HEK293 (cell line): ENCODE results near the gene PRKCA.

ENCODE experiments used
- CTCF ChIA-PET: fragments of 350-600 bp; formaldehyde crosslinking; extraction: SDS; loops from one replicate; lab custom pipeline; 2021; ENCODE audit warnings: antibody characterized with exemption; lab: Yijun Ruan, JAX
- POLR2A ChIA-PET: fragments of 300-600 bp; formaldehyde crosslinking; extraction: SDS; loops from one replicate; lab custom pipeline; 2020; ENCODE audit warnings: antibody characterized with exemption, inconsistent platforms; lab: Yijun Ruan, JAX
- H3K27ac ChIP-seq: fragments of 200-500 bp; sonication (Bioruptor generic); 2 replicates; pipeline ENCODE4 v1.5.1; 2014; ENCODE audit warnings: low read depth, low read length, control low read depth, inconsistent platforms; ENCODE audit errors: extremely low read depth
- H3K36me3 ChIP-seq, 2 experiments: fragments of 200-500 bp in 1 of 2; sonication (Bioruptor generic) in 1 of 2; 1 replicate in 1 of 2; 2 replicates in 1 of 2; pipeline ENCODE4 v1.5.1; 2014 to 2017; ENCODE audit warnings: inconsistent platforms in 2 of 2, low read length in 2 of 2; ENCODE audit not compliant: control insufficient read depth in 2 of 2, insufficient read depth in 1 of 2
- H3K4me1 ChIP-seq: fragments of 200-500 bp; sonication (Bioruptor generic); 2 replicates; pipeline ENCODE4 v1.5.1; 2014; ENCODE audit warnings: mild to moderate bottlenecking, low read length, inconsistent platforms; ENCODE audit not compliant: control insufficient read depth, insufficient read depth
- H3K4me3 ChIP-seq: 2 replicates; pipeline ENCODE4 v1.5.1; 2011; ENCODE audit warnings: low read depth, mild to moderate bottlenecking, control low read depth, low read length, moderate library complexity
- H3K9me3 ChIP-seq: fragments of 200-500 bp; sonication (Bioruptor generic); 2 replicates; pipeline ENCODE4 v1.5.1; 2014; ENCODE audit warnings: low read depth, low read length, inconsistent platforms; ENCODE audit not compliant: control insufficient read depth, insufficient read depth
- ZBTB48 ChIP-seq: fragments of 450-650 bp; formaldehyde crosslinking; IDR thresholded peaks from 2 replicates; pipeline ENCODE4 v1.5.1; 2016; ENCODE audit warnings: missing biosample characterization, missing genetic modification characterization
- ZFP3 ChIP-seq: fragments of 450-650 bp; formaldehyde crosslinking; IDR thresholded peaks from 2 replicates; pipeline ENCODE4 v1.5.1; 2016; ENCODE audit warnings: low read depth, missing biosample characterization, missing genetic modification characterization
- ZNF16 ChIP-seq: fragments of 450-650 bp; formaldehyde crosslinking; IDR thresholded peaks from 2 replicates; pipeline ENCODE4 v1.5.1; 2016; ENCODE audit warnings: low read depth, missing biosample characterization, missing genetic modification characterization
- ZNF184 ChIP-seq: fragments of 450-650 bp; IDR thresholded peaks from 2 replicates; pipeline ENCODE4 v1.5.1; 2018; ENCODE audit warnings: missing biosample characterization, mild to moderate bottlenecking, missing genetic modification characterization
- ZNF2 ChIP-seq: fragments of 450-650 bp; formaldehyde crosslinking; IDR thresholded peaks from 2 replicates; pipeline ENCODE4 v1.5.1; 2016; ENCODE audit warnings: missing biosample characterization, missing genetic modification characterization
- ZNF214 ChIP-seq: fragments of 450-650 bp; formaldehyde crosslinking; IDR thresholded peaks from 2 replicates; pipeline ENCODE4 v1.5.1; 2017; ENCODE audit warnings: missing biosample characterization, mild to moderate bottlenecking, missing genetic modification characterization, borderline replicate concordance
- ZNF48 ChIP-seq: fragments of 450-650 bp; formaldehyde crosslinking; IDR thresholded peaks from 2 replicates; pipeline ENCODE4 v1.5.1; 2016; ENCODE audit warnings: missing biosample characterization, missing genetic modification characterization
- ZNF521 ChIP-seq: fragments of 450-650 bp; formaldehyde crosslinking; IDR thresholded peaks from 2 replicates; pipeline ENCODE4 v1.5.1; 2017; ENCODE audit warnings: missing biosample characterization, mild to moderate bottlenecking, missing genetic modification characterization
- ZNF585B ChIP-seq: fragments of 450-650 bp; formaldehyde crosslinking; IDR thresholded peaks from 2 replicates; pipeline ENCODE4 v1.5.1; 2016; ENCODE audit warnings: missing biosample characterization, missing genetic modification characterization
- ZNF658 ChIP-seq: fragments of 450-650 bp; formaldehyde crosslinking; IDR thresholded peaks from 2 replicates; pipeline ENCODE4; 2016; ENCODE audit warnings: missing biosample characterization, missing genetic modification characterization
- ZXDB ChIP-seq: fragments of 450-650 bp; formaldehyde crosslinking; IDR thresholded peaks from 2 replicates; pipeline ENCODE4 v1.5.1; 2016; ENCODE audit warnings: missing biosample characterization, missing genetic modification characterization
- TF ChIP-seq, protein P1 (sequence below): fragments of 450-650 bp; formaldehyde crosslinking; IDR thresholded peaks from 2 replicates; pipeline ENCODE4 v1.5.1; 2016; ENCODE audit warnings: missing biosample characterization, missing genetic modification characterization
- TF ChIP-seq, protein P2 (sequence below): fragments of 450-650 bp; formaldehyde crosslinking; IDR thresholded peaks from 2 replicates; pipeline ENCODE4 v1.5.1; 2016; ENCODE audit warnings: missing biosample characterization, missing genetic modification characterization
- TF ChIP-seq, protein P3 (sequence below): fragments of 450-650 bp; formaldehyde crosslinking; IDR thresholded peaks from 2 replicates; pipeline ENCODE4 v1.5.1; 2016; ENCODE audit warnings: missing biosample characterization, missing genetic modification characterization
- TF ChIP-seq, protein P4 (sequence below): fragments of 450-650 bp; formaldehyde crosslinking; IDR thresholded peaks from 2 replicates; pipeline ENCODE4 v1.5.1; 2016; ENCODE audit warnings: missing biosample characterization, missing genetic modification characterization
- TF ChIP-seq, protein P5 (sequence below): fragments of 450-650 bp; formaldehyde crosslinking; IDR thresholded peaks from 2 replicates; pipeline ENCODE4 v1.5.1; 2016; ENCODE audit warnings: missing biosample characterization, missing genetic modification characterization
- TF ChIP-seq, protein P6 (sequence below): fragments of 450-650 bp; formaldehyde crosslinking; IDR thresholded peaks from 2 replicates; pipeline ENCODE4 v1.5.1; 2016; ENCODE audit warnings: missing biosample characterization, missing genetic modification characterization
- TF ChIP-seq, protein P7 (sequence below): fragments of 450-650 bp; formaldehyde crosslinking; IDR thresholded peaks from 2 replicates; pipeline ENCODE4 v1.5.1; 2016; ENCODE audit warnings: missing biosample characterization, missing genetic modification characterization

The PRKCA gene

DNA sequence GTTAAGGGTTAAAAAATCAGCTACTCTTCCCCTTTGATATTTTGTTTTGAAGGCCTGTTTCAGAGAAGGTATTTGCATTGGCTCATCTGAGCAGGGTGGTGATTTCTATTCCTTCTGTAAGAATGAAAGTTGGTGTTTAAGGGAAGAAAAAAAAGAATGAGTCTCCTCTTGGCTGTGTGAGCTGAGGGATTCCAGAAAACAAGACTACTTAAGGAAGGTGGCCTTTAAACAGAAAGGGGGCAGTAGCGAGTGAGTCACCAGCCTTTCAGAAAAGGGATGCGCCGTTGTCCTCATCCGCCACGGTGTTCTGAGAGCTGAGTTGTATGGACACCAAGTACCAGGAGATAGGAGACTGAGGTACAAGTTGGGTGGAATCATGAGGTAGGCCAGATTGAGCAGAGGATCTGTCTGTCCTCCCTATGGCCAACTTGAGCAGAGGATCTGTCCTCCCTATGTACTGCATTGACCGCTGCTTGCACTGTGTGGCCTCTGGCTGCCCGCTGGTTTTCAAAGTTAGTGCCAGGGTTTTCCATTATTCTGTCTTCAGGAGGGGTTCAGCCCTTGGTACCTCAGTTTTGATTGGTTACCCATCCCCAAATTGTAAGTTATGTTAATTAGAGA, 8.2 kb downstream of the PRKCA start (continued):
- no peak for TF ChIP-seq ZBTB48 (tag by site-specific recombination)
- TF ChIP-seq, protein P1, sequence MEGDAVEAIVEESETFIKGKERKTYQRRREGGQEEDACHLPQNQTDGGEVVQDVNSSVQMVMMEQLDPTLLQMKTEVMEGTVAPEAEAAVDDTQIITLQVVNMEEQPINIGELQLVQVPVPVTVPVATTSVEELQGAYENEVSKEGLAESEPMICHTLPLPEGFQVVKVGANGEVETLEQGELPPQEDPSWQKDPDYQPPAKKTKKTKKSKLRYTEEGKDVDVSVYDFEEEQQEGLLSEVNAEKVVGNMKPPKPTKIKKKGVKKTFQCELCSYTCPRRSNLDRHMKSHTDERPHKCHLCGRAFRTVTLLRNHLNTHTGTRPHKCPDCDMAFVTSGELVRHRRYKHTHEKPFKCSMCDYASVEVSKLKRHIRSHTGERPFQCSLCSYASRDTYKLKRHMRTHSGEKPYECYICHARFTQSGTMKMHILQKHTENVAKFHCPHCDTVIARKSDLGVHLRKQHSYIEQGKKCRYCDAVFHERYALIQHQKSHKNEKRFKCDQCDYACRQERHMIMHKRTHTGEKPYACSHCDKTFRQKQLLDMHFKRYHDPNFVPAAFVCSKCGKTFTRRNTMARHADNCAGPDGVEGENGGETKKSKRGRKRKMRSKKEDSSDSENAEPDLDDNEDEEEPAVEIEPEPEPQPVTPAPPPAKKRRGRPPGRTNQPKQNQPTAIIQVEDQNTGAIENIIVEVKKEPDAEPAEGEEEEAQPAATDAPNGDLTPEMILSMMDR (tag by site-specific recombination), result no peak
- TF ChIP-seq, protein P2, sequence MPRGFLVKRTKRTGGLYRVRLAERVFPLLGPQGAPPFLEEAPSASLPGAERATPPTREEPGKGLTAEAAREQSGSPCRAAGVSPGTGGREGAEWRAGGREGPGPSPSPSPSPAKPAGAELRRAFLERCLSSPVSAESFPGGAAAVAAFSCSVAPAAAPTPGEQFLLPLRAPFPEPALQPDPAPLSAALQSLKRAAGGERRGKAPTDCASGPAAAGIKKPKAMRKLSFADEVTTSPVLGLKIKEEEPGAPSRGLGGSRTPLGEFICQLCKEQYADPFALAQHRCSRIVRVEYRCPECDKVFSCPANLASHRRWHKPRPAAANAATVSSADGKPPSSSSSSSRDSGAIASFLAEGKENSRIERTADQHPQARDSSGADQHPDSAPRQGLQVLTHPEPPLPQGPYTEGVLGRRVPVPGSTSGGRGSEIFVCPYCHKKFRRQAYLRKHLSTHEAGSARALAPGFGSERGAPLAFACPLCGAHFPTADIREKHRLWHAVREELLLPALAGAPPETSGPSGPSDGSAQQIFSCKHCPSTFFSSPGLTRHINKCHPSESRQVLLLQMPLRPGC (tag by site-specific recombination), result no peak

DNA sequence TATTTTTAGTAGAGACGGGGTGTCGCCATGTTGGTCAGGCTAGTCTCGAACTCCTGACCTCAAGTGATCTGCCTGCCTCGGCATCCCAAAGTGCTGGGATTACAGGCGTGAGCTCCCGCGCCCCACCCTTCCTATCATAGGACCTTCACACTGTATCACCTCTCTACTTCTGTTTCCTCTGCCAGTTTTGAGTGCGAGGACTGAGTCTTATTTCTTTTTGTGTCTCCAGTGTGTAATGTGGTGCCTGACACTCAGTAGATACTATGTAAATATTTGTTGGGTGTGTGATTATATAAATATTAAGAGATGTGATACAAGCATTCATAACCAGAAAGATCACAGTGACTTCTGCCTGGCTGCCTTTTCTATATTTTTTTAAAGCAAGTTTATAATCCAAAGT, 10.5 kb downstream of the PRKCA start:
- TF ChIP-seq, protein P3, sequence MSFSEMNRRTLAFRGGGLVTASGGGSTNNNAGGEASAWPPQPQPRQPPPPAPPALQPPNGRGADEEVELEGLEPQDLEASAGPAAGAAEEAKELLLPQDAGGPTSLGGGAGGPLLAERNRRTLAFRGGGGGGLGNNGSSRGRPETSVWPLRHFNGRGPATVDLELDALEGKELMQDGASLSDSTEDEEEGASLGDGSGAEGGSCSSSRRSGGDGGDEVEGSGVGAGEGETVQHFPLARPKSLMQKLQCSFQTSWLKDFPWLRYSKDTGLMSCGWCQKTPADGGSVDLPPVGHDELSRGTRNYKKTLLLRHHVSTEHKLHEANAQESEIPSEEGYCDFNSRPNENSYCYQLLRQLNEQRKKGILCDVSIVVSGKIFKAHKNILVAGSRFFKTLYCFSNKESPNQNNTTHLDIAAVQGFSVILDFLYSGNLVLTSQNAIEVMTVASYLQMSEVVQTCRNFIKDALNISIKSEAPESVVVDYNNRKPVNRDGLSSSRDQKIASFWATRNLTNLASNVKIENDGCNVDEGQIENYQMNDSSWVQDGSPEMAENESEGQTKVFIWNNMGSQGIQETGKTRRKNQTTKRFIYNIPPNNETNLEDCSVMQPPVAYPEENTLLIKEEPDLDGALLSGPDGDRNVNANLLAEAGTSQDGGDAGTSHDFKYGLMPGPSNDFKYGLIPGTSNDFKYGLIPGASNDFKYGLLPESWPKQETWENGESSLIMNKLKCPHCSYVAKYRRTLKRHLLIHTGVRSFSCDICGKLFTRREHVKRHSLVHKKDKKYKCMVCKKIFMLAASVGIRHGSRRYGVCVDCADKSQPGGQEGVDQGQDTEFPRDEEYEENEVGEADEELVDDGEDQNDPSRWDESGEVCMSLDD (tag by site-specific recombination), result no peak
- TF ChIP-seq, protein P4, sequence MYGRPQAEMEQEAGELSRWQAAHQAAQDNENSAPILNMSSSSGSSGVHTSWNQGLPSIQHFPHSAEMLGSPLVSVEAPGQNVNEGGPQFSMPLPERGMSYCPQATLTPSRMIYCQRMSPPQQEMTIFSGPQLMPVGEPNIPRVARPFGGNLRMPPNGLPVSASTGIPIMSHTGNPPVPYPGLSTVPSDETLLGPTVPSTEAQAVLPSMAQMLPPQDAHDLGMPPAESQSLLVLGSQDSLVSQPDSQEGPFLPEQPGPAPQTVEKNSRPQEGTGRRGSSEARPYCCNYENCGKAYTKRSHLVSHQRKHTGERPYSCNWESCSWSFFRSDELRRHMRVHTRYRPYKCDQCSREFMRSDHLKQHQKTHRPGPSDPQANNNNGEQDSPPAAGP (tag by site-specific recombination), result no peak
- TF ChIP-seq ZNF2 (no peak), ZNF521 (no peak), ZNF16 (tag by site-specific recombination) (no peak), ZXDB (tag by site-specific recombination) (no peak), ZNF585B (tag by site-specific recombination) (no peak), ZNF214 (tag by site-specific recombination) (no peak), ZNF658 (tag by site-specific recombination) (no peak)
- no peak overlapping the region for H3K27ac ChIP-seq
- no peaks in the 10 kb centered on the region for H3K4me1 ChIP-seq
- CTCF ChIA-PET, result interaction anchor here (0.9 to 1.2 kb wide), 2 partner anchors 12 to 58 kb away, joined by 3 read pairs; no protein-coding TSS in a partner anchor
- no peaks in the 10 kb centered on the region for H3K9me3 ChIP-seq
- POLR2A ChIA-PET, result no interaction called here
- peaks cover 0 to 15% of the 10 kb centered on the region in 2 experiments; a peak in 1 of 3 replicates for H3K36me3 ChIP-seq
- no peak overlapping the region for H3K4me3 ChIP-seq

DNA sequence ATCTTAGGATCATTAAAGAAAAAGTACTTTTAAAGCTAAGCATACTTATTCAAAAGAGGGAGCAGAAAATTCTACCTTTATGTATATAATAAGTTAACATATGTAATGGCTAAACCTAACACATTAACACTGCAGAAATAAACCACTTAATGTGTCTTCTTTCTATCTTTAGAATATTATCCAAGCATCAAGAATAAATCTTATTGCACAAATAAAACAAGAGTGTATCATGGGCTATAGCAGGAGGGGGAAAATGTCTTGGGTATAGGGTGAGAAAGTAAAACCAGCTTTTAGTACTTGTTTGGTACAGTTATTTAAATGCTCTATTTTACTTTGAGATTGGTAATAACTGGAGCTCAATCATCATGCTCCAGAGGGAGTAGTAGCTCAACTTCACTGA, 10.9 kb downstream of the PRKCA start:
- H3K4me1 ChIP-seq, result no peaks in the 10 kb centered on the region
- CTCF ChIA-PET, result interaction anchor here (0.6 to 1.2 kb wide), 3 partner anchors 11 to 58 kb away, joined by 3 to 4 read pairs (median 3); partner anchors contain the start of gene PRKCA
- H3K9me3 ChIP-seq, result no peaks in the 10 kb centered on the region
- H3K36me3 ChIP-seq, result peaks cover 0 to 15% of the 10 kb centered on the region in 2 experiments; a peak in 1 of 3 replicates
- H3K4me3 ChIP-seq, result no peak overlapping the region
- POLR2A ChIA-PET, result no interaction called here
- no peak overlapping the region for H3K27ac ChIP-seq
- TF ChIP-seq, protein P5, sequence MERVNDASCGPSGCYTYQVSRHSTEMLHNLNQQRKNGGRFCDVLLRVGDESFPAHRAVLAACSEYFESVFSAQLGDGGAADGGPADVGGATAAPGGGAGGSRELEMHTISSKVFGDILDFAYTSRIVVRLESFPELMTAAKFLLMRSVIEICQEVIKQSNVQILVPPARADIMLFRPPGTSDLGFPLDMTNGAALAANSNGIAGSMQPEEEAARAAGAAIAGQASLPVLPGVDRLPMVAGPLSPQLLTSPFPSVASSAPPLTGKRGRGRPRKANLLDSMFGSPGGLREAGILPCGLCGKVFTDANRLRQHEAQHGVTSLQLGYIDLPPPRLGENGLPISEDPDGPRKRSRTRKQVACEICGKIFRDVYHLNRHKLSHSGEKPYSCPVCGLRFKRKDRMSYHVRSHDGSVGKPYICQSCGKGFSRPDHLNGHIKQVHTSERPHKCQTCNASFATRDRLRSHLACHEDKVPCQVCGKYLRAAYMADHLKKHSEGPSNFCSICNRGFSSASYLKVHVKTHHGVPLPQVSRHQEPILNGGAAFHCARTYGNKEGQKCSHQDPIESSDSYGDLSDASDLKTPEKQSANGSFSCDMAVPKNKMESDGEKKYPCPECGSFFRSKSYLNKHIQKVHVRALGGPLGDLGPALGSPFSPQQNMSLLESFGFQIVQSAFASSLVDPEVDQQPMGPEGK (tag by site-specific recombination), result no peak
- TF ChIP-seq ZFP3 (no peak), ZNF48 (tag by site-specific recombination) (no peak), ZNF184 (tag by site-specific recombination) (no peak)
- TF ChIP-seq, protein P6, sequence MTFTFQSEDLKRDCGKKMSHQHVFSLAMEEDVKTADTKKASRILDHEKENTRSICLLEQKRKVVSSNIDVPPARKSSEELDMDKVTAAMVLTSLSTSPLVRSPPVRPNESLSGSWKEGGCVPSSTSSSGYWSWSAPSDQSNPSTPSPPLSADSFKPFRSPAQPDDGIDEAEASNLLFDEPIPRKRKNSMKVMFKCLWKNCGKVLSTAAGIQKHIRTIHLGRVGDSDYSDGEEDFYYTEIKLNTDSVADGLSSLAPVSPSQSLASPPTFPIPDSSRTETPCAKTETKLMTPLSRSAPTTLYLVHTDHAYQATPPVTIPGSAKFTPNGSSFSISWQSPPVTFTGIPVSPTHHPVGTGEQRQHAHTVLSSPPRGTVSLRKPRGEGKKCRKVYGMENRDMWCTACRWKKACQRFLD (tag by site-specific recombination), result no peak
- TF ChIP-seq, protein P7, sequence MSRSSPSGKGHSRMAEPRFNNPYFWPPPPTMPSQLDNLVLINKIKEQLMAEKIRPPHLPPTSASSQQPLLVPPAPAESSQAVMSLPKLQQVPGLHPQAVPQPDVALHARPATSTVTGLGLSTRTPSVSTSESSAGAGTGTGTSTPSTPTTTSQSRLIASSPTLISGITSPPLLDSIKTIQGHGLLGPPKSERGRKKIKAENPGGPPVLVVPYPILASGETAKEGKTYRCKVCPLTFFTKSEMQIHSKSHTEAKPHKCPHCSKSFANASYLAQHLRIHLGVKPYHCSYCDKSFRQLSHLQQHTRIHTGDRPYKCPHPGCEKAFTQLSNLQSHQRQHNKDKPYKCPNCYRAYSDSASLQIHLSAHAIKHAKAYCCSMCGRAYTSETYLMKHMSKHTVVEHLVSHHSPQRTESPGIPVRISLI, result no peak
